ENCODE data around the gene PRKN.

PRKN gene

DNA sequence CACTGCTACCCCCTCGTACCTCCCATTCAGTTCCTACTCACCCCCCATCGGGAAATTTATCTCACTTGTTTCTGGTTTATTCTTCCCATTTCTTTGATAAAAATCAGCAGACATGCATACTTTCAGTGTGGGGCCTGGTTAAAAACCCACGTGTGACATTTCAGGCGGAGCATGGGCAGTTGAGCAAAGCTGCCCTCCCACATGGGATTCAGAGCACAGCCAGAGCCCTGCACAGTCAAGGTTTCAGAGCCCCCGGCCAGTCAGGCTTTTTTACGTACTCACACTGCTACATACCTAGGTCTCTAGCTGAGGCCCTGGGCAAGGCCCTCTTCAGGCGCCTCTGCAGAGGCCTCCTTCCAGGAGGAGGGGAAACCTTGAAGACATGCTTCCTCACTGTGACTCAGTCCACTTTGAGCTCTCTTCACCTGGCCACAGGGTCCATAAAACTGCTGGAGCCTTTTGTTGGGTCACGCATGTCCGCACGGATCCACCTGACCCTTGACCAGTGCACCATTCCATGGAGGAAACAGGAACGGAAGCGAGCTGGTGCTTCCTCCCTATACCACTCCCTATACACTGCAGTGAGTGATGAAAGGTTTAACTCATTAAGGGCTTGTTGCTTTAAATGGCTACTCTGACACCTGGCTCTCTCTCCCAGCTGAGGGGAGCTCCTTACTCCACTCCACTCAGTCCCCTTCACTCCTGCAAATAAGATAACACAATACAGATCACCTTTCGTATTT, 713.3 kb downstream of the PRKN start:
- no peak for DNase-seq

DNA sequence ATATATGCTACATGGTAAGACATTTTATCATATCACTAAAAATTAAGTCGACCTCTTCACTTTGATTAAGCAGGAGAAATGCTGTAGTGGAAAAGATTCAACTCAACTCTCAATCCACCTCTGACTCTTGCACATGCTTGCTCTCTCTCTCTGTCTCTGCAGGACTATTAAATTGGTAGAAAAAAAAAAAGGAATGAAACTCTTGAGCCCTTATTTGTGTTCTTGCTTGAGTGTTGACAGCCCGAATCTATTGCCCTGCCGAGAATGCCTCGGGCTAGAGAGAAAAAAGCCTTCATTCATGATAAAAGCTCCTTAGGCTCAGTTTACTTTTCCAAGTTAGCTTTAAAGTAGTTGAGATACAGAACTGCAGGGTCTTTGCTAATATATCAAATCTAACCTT, 722.2 kb downstream of the PRKN start:
- no peak for DNase-seq

DNA sequence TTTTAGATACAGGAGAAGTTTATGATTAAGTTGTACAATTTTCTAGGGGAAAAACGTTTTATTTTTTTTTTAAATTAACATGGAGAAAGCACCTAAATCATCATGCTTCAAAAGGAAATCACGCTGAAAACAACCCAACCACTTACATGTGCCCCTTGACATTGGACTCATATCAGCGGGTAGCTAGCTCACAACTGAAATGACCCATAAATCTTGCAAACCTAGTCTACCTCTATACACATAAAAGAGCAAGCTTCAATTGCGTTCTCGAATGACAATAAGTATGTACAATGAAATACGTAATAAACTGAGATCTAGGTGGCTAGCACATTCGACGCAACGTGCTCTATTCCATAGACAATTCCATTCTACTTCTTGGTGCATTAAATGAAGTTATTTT, 730.8 kb downstream of the PRKN start:
- no peak for DNase-seq

- no peak for DNase-seq
Measured at GRCh38 chr6:161985876-161986423, 741.6 kb downstream of the PRKN start.

GRCh38 chr6:161984713-161985112, 742.9 kb downstream of the PRKN start:
- DNase-seq, result no peak

DNA sequence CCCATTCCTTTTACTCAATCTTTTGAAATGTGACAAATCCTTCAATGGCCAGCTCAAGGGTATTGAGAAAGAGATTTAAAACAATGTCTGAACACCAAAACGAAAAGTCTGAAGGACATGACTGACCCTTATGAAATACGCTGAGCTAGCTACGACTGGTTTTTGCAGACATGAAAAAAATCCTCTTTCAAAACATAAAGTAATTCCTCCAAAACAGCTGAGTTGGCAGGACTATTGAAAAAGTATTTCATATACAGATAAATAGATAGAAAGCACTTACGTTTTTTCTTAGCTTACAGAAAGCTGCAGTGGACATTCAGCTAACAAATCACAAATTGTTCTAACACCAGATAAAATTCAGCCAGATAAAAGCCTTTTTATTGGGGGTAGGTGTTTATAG, 751.0 kb downstream of the PRKN start:
- DNase-seq, result no peak

DNA sequence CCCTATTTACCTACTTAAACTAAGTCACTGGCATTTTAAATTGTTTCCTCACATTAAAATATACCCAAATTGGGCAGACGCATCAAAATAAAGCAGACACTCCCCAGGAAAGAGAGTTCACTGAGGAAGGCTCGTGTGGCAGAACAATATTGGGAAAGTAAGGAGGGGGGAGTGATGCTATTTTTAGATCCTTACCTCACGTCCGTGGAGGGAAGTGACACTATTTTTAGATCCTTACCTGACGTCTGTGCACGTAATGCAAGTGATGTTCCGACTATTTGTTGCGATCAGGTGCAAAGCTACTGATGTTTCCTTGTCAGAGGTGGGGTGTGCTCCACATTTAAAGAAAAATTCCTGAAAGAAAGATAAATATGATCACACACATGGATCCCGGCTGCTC, 754.5 kb downstream of the PRKN start:
- no peak for DNase-seq

DNA sequence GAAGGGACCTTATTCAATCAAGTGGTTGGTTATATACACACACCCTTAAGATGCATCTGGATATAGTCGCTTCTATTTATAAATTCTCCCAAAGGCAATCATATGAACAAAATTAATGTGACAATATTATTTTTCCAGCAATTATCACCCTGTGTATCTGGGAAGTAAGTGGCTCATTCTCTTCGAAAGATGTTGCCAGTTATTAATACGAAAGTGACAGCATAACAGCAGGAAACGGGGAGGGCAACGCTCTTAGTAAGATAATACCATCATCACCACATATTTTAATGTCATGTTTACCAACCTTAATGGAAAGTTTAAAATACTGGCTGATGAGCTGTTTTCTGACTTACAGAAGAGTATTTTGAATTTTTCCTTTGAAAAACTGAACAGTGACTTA, 756.5 kb downstream of the PRKN start:
- DNase-seq, result no peak

DNA sequence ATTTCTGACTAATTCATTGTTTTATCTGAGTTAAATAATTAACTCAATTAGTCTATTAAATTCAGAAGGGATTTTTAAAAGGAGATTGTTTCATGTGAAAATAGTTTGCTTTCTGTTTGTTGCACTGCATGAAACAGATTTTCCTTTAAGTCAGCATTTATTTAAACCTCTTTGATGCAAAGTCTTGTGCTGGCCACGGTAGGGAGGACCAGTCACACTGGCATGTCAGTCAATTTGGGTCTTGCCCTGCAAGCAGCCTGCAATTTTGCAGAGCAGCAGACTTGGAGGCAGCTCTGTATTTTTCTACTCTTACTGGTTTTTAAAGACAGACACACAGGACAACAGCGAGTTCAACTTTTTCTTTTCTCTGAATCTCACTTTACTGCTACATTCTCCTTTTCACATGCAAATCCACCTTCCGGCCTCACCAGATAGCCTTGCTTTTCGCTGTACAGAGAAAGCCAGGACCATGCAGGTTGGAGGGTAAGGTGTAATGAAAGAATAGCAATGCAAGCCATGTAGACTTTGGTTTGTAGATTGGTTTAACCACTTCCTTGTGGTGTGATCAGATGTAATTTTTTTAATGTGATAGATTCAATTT, 763.8 kb downstream of the PRKN start:
- DNase-seq, result no peak

DNA sequence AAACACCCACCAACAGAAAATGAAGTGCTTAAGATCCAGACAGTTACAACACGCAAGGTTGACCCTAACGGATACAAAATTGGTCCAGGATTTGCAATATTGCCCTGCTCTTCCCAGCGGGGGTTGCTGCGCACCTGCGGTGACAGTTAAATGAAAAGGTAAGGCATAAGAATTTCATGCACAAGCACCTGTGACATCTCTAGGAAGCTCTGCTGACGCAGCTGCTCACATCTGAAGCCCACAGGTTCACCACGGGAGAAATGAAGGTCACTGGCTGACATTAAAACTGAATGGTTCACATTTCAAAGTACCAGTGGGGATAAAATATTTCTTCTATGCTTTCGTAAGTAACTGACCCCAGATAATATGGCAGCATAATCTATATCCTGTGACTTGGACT, 764.4 kb downstream of the PRKN start:
- DNase-seq, result no peak

DNA sequence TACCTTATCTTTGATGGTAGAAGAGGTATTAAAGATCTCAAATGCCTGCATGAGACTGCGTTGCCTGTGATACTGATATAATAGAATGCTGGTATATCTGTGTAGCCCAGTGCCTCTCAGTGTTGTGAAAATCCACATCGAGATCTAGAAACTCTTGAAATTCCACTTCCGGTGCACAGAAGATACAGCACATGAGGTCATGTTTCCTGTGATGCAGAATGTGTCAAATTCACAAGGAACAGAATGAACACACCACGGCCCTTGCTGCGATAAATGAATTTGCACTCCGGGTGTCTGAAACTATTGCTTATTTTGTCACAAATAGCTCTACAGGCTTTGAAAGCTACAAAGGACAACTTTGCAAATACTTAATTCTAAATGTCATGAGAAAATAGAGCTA, 765.8 kb downstream of the PRKN start:
- DNase-seq, result no peak

- no peak for DNase-seq
Measured at GRCh38 chr6:161961046-161961445, 766.5 kb downstream of the PRKN start.

DNA sequence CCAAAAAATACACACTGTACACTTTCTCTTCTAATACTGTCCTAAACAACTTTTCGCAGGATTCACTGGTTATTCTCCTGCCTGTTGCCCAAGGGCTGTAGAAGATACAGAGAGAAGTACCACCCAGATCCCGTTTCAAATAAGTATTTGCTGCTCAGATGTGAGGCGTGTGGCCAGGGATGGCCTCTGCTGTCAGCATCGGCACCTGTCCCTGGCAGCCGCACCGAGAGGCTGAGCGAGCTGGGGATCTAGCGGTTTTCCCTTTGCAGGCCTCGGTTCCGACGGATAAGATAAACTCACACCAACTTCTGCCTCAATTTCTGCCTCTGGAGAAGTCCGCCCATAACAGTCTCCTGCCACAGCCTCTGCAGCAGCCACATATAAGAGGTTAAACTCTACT, 768.5 kb downstream of the PRKN start:
- DNase-seq, result no peak

DNA sequence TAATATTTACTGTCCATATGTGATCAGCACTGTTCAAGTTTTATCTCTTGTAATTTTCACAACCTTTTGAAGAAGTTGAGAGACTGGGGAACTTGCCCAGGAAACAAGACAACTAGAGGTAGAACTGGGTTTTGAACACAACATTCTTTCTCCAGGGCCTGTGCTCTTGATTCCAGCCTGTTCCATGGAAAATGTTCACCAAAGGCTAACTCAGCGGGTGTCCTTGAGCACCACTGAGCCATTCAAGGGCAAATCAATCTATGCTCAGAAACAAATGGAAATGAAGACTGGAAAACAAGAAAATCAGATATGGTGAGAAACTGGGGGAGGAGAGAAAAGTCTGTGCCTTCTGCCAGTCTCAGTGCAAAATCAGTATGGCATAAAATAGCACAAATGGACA, 771.5 kb downstream of the PRKN start:
- DNase-seq, result no peak

DNA sequence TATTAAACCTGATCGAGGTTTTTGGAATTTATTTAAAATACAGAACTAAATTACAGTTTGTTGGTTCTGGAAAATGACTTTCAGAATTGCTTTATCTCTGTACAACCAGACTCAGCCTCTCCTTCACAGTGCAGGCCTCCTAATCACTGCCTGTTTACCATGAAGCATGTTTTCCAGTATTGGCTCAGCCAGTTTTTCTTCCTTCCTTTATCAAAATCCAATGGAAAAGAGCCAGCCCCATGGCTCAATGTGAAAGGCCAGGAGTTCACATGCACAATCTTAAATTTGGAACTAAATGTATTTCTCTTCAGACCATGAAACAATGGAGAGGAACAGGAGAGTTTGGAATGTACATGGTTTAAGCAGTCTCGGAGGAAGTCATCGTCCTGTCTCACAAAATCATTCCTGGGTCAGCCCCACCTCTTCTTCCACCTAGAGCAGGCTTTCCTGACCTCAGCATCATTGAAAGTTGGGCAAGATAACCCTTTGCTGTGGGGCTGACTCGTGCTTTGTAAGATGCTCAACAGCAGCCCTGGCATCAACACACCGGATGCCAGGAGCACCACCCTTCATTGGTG, 772.8 kb downstream of the PRKN start:
- DNase-seq, result no peak

DNA sequence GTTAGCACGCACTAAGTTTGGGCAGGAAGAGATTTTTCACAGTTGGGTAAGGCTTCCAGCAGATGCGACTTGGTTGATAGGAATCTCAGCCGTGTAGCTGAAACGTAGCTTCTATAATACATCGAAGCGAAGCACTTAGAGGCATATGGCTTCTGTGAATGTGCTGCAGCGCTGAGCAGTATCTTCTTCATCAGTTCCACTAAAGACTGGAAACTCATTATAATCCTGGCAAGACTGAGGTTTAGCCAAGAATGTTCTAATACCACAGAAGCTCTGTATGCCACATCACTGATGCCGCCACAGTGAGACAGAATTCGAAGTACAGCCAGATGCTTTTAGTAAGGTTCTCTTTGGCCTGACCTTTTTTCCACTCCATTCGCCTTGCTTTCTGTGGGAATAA, 773.5 kb downstream of the PRKN start:
- DNase-seq, result no peak

- no peak for DNase-seq
Measured at GRCh38 chr6:161951126-161951525, 776.4 kb downstream of the PRKN start.

DNA sequence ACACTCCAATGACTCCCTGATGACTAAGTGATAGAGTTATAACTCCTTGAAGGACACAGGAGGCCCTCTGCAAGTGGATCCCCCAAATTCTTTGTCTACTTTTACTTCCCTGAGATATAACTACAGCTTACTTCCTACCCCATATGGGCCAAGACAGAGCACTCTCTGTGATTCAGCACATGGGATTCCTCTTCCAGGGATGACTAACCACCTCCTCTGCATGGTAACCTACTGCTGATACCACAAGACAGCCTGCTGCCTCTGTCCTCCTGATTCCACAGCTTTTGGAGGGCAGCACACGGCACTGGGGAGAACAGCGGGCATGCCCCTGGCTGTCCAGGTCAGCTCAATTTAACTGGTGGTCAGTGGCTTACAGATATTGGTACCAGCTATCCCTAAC, 778.0 kb downstream of the PRKN start:
- no peak for DNase-seq

DNA sequence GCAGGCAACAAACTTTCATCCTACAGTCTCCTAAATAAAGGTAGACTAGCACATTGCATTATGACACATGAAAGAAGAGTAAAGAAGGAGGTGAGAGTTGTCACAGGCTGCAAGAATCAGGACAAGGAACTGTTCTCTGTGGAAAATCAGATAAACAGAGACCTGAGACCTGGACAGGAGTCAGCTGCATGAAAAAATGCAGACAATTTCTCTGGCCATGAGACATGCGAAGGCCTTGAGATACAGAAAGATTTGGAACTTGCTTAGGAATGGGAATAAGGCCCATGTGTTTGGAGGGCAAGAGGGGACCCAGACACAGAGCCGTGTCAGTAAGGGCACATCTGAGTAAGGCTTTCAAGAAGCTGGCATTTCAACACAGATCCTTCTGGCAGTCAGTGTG, 779.1 kb downstream of the PRKN start:
- no peak for DNase-seq

DNA sequence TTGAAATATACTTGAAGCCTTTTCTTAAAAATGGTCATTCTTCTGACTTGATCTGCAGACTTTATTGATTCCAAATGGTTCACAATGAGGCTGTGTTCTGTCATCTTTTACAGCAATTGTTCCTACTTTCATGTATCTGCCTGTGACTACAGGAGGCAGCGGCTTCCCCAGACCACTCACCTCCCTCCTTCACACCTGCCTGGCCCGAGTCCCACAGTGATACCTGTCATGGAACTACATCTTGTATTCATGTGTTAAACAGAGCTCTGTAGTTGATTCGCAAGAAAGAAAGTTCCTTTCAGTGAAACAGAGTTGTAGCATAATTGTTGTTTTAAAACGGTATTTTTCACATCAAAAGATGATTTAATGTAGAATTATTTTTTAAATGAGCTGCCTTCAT, 780.2 kb downstream of the PRKN start:
- DNase-seq, result no peak

GRCh38 chr6:161946461-161946860, 781.1 kb downstream of the PRKN start:
- DNase-seq, result no peak

- DNase-seq, result no peak
Measured at GRCh38 chr6:161943561-161943960, 784.0 kb downstream of the PRKN start.

GRCh38 chr6:161941565-161941964, 786.0 kb downstream of the PRKN start:
- DNase-seq, result no peak

DNA sequence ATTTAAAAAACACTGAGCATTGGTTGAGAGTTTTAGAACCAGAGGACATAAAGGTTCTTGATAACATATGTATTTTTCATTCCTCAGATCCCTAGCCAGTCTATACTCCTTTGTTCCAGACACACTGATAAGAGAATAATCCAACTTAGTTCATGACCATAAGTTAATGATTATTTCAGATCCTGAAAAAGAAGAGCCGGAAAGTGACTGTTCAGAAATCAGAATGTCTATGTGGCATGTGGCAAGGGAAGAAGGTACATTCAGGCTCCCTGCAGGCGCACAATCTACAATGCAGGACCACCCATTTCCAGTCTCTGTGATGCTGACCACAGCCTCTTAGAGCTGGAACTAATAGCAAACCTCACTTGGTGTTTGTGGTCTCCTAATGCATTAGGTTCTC, 787.0 kb downstream of the PRKN start:
- no peak for DNase-seq

GRCh38 chr6:161926324-161926723, 801.2 kb downstream of the PRKN start:
- DNase-seq, result no peak

Data from stimulated activated naive CD4-positive, alpha-beta T cell treated with Interleukin-2 at 50 U/mL for 16 hours (primary cell).